B cell (primary cell): ENCODE measurements around the gene USP50. TPM values are rescaled to one million over a fixed set of nuclear protein-coding genes. Genes with fewer than 3 reads are reported as not detected.

ENCODE experiments used
- ATAC-seq: fragments of 200-7000 bp; cut with Tn5 transposase; one replicate; pipeline ENCODE4 v1.10.0; 2021; ENCODE audit warnings: low read depth, mild to moderate bottlenecking, moderate number of reproducible peaks, moderate library complexity
- CTCF ChIA-PET: fragments of 350-600 bp; sonication (Branson Sonifier 250); formaldehyde crosslinking; loops from one replicate; lab custom pipeline; 2021; ENCODE audit warnings: antibody characterized with exemption, inconsistent platforms; lab: Charles Lee
- POLR2A ChIA-PET: fragments of 350-600 bp; sonication (Branson Sonifier 250); formaldehyde crosslinking; loops from one replicate; lab custom pipeline; 2021; ENCODE audit warnings: antibody characterized with exemption; lab: Charles Lee
- DNase-seq: peaks from one replicate; pipeline ENCODE4 v3.0.0; 2013
- H2AFZ ChIP-seq: 2 replicates; pipeline ENCODE4 v1.6.1; 2012; ENCODE audit warnings: mild to moderate bottlenecking, low read depth, low read length; ENCODE audit not compliant: insufficient read depth, poor library complexity, severe bottlenecking
- H3K27ac ChIP-seq, 2 donors: 1 replicate in 1 of 2; 2 replicates in 1 of 2; pipeline ENCODE4 v1.5.1; 2012 to 2013; ENCODE audit warnings: low read length in 2 of 2, mild to moderate bottlenecking in 2 of 2, moderate library complexity in 1 of 2
- H3K27me3 ChIP-seq, 4 experiments: fragments of 200-600 bp in 1 of 4; sonication (generic) in 1 of 4; replicated peaks in 1 of 4; 1 replicate in 2 of 4; 2 replicates in 2 of 4; pipeline versions ENCODE4 v1.6.1 to v1.7.0; 2013 to 2016; ENCODE audit warnings: low read length in 3 of 4, mild to moderate bottlenecking in 2 of 4, mixed read lengths in 1 of 4, moderate library complexity in 1 of 4; ENCODE audit not compliant: insufficient read depth in 4 of 4, control insufficient read depth in 3 of 4; ENCODE audit errors: control extremely low read depth in 1 of 4
- H3K36me3 ChIP-seq, 2 experiments: replicated peaks in 1 of 2; 1 replicate in 1 of 2; 2 replicates in 1 of 2; pipeline versions ENCODE4 v1.6.1 to v1.7.1; 2013; ENCODE audit warnings: low read length in 1 of 2; ENCODE audit not compliant: insufficient read depth in 2 of 2, control insufficient read depth in 1 of 2; ENCODE audit errors: control extremely low read depth in 1 of 2, extremely low read depth in 1 of 2
- H3K4me1 ChIP-seq, 2 donors: fragments of 200-600 bp in 1 of 2; sonication (generic) in 1 of 2; 1 replicate in 1 of 2; 2 replicates in 1 of 2; pipeline versions ENCODE4 v1.5.1 to v1.6.1; 2013 to 2017; ENCODE audit warnings: low read length in 2 of 2; ENCODE audit not compliant: control insufficient read depth in 2 of 2, insufficient read depth in 2 of 2
- H3K4me2 ChIP-seq: replicated peaks from 2 replicates; pipeline ENCODE3; 2012; ENCODE audit warnings: mild to moderate bottlenecking, low read depth, low read length; ENCODE audit not compliant: poor library complexity, severe bottlenecking
- H3K4me3 ChIP-seq, 5 experiments: fragments of 200-600 bp in 1 of 5; sonication (generic) in 1 of 5; 1 replicate in 3 of 5; 2 replicates in 2 of 5; pipeline versions ENCODE4 v1.5.1 to v1.7.0; 2011 to 2016; ENCODE audit warnings: low read length in 4 of 5, mild to moderate bottlenecking in 4 of 5, low read depth in 2 of 5, control low read depth in 1 of 5, moderate library complexity in 1 of 5; ENCODE audit not compliant: insufficient read depth in 1 of 5; ENCODE audit errors: control extremely low read depth in 1 of 5, extremely low read depth in 1 of 5
- H3K79me2 ChIP-seq: fragments of 200-600 bp; sonication (generic); one replicate; pipeline ENCODE4 v1.6.0; 2016; ENCODE audit warnings: low read length; ENCODE audit not compliant: control insufficient read depth, insufficient read depth
- H3K9ac ChIP-seq: fragments of 200-600 bp; sonication (generic); 2 replicates; pipeline ENCODE4 v1.6.1; 2017; ENCODE audit warnings: mild to moderate bottlenecking, low read length, moderate library complexity
- H3K9me3 ChIP-seq, 3 donors: one replicate each; pipeline versions ENCODE4 v1.6.1 to v1.7.1; 2013; ENCODE audit warnings: low read length in 2 of 3; ENCODE audit not compliant: control insufficient read depth in 2 of 3, insufficient read depth in 1 of 3; ENCODE audit errors: control extremely low read depth in 1 of 3
- H4K20me1 ChIP-seq: 2 replicates; pipeline ENCODE4 v1.6.0; 2012; ENCODE audit warnings: mild to moderate bottlenecking, low read length; ENCODE audit not compliant: insufficient read depth, control insufficient read depth, poor library complexity, severe bottlenecking
- H3K27ac Mint-ChIP-seq: one replicate; pipeline ENCODE4 v1.8.0; 2021; ENCODE audit warnings: mixed read lengths
- H3K27me3 Mint-ChIP-seq: one replicate; pipeline ENCODE4 v1.8.0; 2021; ENCODE audit warnings: mixed read lengths
- H3K4me1 Mint-ChIP-seq: one replicate; pipeline ENCODE4 v1.8.0; 2021; ENCODE audit warnings: mixed read lengths
- H3K4me3 Mint-ChIP-seq: one replicate; pipeline ENCODE4 v1.8.0; 2021; ENCODE audit warnings: mixed read lengths
- H3K9me3 Mint-ChIP-seq: one replicate; pipeline ENCODE4 v1.8.0; 2022; ENCODE audit warnings: mixed read lengths; ENCODE audit not compliant: insufficient read depth
- EZH2 ChIP-seq: IDR thresholded peaks from 2 replicates; pipeline ENCODE4 v1.6.1; 2012; ENCODE audit warnings: borderline replicate concordance, low read depth, mild to moderate bottlenecking, moderate library complexity, low read length; ENCODE audit not compliant: insufficient read depth, poor library complexity, severe bottlenecking
- WGBS: methylation state at CpG from one replicate; pipeline ENCODE4 v1.1.5; 2013; ENCODE audit warnings: missing lambda C conversion rate; ENCODE audit not compliant: insufficient coverage; 5-methylcytosine and 5-hydroxymethylcytosine counted together
- intact Hi-C: fragments of 100-400 bp; cut with micrococcal nuclease; formaldehyde crosslinking; loops from one replicate; pipeline ENCODE4 v1.10.0; 2022
- polyA plus RNA-seq: library from polyadenylated mRNA; depleted of rRNA; stranded (reverse); fragments of >200 nt; gene quantifications from 2 replicates; pipeline ENCODE4 v1.2.3, GENCODE V29; 2012
- total RNA-seq, 2 donors: library from RNA; stranded (reverse); fragments of 120-200 nt in 1 of 2; gene quantifications; 1 replicate in 1 of 2; 2 replicates in 1 of 2; pipeline versions ENCODE4 v1.2.3 to v1.2.4, GENCODE V29; 2013 to 2022
- TF ChIP-seq, protein P1 (sequence below): fragments of 200-600 bp; IDR thresholded peaks from one replicate; pipeline ENCODE4 v1.8.0; 2022; ENCODE audit warnings: antibody characterized with exemption, mild to moderate bottlenecking

USP50 gene
- total and polyA plus RNA-seq, 2 donors (not counting 1 experiment from before 2014, with no cell fraction given) = 0.34 TPM; not detected in 1

DNA sequence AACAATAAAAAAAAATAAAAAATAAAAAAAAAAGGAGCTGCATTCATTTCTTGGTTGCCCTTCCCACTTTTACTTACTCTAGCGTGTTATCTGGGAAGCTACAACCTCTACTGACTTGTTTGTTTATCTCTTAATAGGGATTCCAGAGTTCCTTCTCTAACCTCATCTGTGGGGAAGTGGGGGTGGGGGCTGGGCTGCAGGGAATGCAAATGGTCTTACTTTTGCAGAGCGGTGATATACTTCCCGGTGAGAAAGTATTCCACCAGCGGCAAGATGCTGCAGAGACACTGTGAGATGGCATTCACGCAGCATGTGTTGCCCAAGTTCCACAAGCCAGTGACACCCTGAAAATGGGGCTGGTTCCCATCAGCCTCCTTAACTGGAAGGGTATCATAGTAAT lies 2.1 kb downstream of the USP50 start:
- WGBS = 51% methylated on average over 4 of the region's 5 CpGs
- H3K36me3 ChIP-seq = no peaks in the 10 kb centered on the region
- no peaks in the 10 kb centered on the region for H3K4me1 Mint-ChIP-seq
- ATAC-seq (no peak), DNase-seq (no peak)
- peaks cover 0 to 2% (median 0%) of the 10 kb centered on the region in 4 experiments for H3K27me3 ChIP-seq
- no peaks in the 10 kb centered on the region for H3K4me1 ChIP-seq
- H3K27ac ChIP-seq = no peak overlapping the region
- no peak overlapping the region for H3K27ac Mint-ChIP-seq
- no peaks in the 10 kb centered on the region for H3K9me3 Mint-ChIP-seq
- ChIA-PET POLR2A (interaction anchor here (0.7 kb wide), 1 partner anchor 139 kb away, joined by 4 read pairs; no protein-coding TSS in a partner anchor), CTCF (no interaction called here)
- no peak overlapping the region for H2AFZ ChIP-seq
- intact Hi-C loops = no loop called here
- peaks cover 4% of the 10 kb centered on the region for H3K27me3 Mint-ChIP-seq
- H3K4me2 ChIP-seq = no peak overlapping the region
- H4K20me1 ChIP-seq = no peaks in the 10 kb centered on the region
- H3K4me3 ChIP-seq = no peak overlapping the region
- no peaks in the 10 kb centered on the region for H3K9me3 ChIP-seq
- no peak overlapping the region for H3K4me3 Mint-ChIP-seq
- H3K79me2 ChIP-seq = no peaks in the 10 kb centered on the region
- TF ChIP-seq, protein P1, sequence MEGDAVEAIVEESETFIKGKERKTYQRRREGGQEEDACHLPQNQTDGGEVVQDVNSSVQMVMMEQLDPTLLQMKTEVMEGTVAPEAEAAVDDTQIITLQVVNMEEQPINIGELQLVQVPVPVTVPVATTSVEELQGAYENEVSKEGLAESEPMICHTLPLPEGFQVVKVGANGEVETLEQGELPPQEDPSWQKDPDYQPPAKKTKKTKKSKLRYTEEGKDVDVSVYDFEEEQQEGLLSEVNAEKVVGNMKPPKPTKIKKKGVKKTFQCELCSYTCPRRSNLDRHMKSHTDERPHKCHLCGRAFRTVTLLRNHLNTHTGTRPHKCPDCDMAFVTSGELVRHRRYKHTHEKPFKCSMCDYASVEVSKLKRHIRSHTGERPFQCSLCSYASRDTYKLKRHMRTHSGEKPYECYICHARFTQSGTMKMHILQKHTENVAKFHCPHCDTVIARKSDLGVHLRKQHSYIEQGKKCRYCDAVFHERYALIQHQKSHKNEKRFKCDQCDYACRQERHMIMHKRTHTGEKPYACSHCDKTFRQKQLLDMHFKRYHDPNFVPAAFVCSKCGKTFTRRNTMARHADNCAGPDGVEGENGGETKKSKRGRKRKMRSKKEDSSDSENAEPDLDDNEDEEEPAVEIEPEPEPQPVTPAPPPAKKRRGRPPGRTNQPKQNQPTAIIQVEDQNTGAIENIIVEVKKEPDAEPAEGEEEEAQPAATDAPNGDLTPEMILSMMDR = no peak
- TF ChIP-seq EZH2 = no peak
- H3K9ac ChIP-seq = no peak overlapping the region

DNA sequence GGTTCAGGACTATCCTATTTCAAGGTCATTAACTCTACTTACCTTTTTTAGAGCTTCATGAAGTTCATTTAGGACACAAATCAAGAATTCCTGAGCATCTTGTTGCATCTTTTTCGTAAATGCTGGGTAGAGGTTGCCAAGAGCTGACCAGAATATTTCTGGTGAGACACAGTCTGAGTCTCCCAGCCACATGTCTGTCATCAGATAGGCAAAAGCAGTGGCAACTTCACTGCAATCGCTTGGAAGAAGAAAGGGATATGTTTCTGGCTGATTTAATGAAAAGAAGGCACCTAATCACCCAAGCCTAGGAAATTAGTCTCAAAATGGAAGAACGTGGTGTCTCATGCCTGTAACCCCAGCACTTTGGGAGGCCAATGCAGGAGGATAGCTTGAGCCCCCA lies 2.9 kb downstream of the USP50 start:
- 94% methylated on average over 2 of the region's 3 CpGs for WGBS
- peaks cover 4% of the 10 kb centered on the region for H3K27me3 Mint-ChIP-seq

More for the DNA sequence above, 2.9 kb downstream of the USP50 start:
- Mint-ChIP-seq H3K9me3 (no peaks in the 10 kb centered on the region), H3K4me3 (no peak overlapping the region), H3K27ac (no peak overlapping the region), H3K4me1 (no peaks in the 10 kb centered on the region)
- H3K9ac ChIP-seq = no peak overlapping the region
- DNase-seq = no peak
- H4K20me1 ChIP-seq = no peaks in the 10 kb centered on the region
- no peaks in the 10 kb centered on the region for H3K4me1 ChIP-seq
- no peak overlapping the region for H3K4me2 ChIP-seq
- no peak for ATAC-seq
- no peaks in the 10 kb centered on the region for H3K9me3 ChIP-seq
- no peak overlapping the region for H2AFZ ChIP-seq
- H3K4me3 ChIP-seq = no peak overlapping the region
- TF ChIP-seq, protein P1 = no peak
- TF ChIP-seq EZH2 = no peak
- CTCF ChIA-PET = no interaction called here
- no peak overlapping the region for H3K27ac ChIP-seq
- no peaks in the 10 kb centered on the region for H3K36me3 ChIP-seq
- intact Hi-C loops = no loop called here
- POLR2A ChIA-PET = no interaction called here
- peaks cover 0 to 2% (median 0%) of the 10 kb centered on the region in 4 experiments for H3K27me3 ChIP-seq
- no peaks in the 10 kb centered on the region for H3K79me2 ChIP-seq
